ENCODE results near the gene SMAD2. TPM values are rescaled to one million over a fixed set of nuclear protein-coding genes. Genes with fewer than 3 reads are reported as not detected.
"Not testable (repeated sequence)": the region's sequence is repeated elsewhere in the genome, so short reads cannot be mapped to it uniquely, and the experiment has no call there.

SMAD2 gene
- total RNA-seq, 2 experiments from 2014 or later, result 80.4 to 83.0 TPM

- Histone ChIP-seq H3K9me3 (ENCODE audit: control insufficient read depth in 1 of 2, insufficient read depth in 1 of 2, low read length in 2 of 2) (no peaks in the 10 kb centered on the region), H3K4me3 (ENCODE audit: low read length) (no peak overlapping the region), H3K4me1 (ENCODE audit: insufficient read depth, low read length) (no peaks in the 10 kb centered on the region), H3K36me3 (ENCODE audit: insufficient read depth, low read length) (no peaks in the 10 kb centered on the region), H3K27ac (ENCODE audit: low read depth in 1 of 2, low read length in 2 of 2) (no peak overlapping the region), H3K27me3 (ENCODE audit: control insufficient read depth in 1 of 2, insufficient read depth in 2 of 2, low read length in 2 of 2) (peaks cover 0 to 2% of the 10 kb centered on the region in 2 experiments)
- H3K27ac Mint-ChIP-seq, result no peak overlapping the region
- POLR2A ChIA-PET, result no interaction called here
- no peak overlapping the region for H3K4me3 Mint-ChIP-seq
- intact Hi-C loops (cut with DNase I, micrococcal nuclease), result no loop called here
- CTCF ChIA-PET, result no interaction called here
- no peaks in the 10 kb centered on the region for H3K9me3 Mint-ChIP-seq
- DNase-seq, result no peak
- peaks cover 15% of the 10 kb centered on the region for H3K27me3 Mint-ChIP-seq
- ATAC-seq (ENCODE audit: poor library complexity), result no peak
- no peak for TF ChIP-seq CTCF (IDR thresholded peaks at IDR 0.05)
- no peaks in the 10 kb centered on the region for H3K36me3 Mint-ChIP-seq (ENCODE audit: low read depth)
- H3K4me1 Mint-ChIP-seq (ENCODE audit: low read depth), result no peaks in the 10 kb centered on the region
Measured at GRCh38 chr18:47767699-47768098, 162.8 kb downstream of the SMAD2 start.

GRCh38 chr18:47767198-47767597, 163.3 kb downstream of the SMAD2 start:
- ATAC-seq (ENCODE audit: poor library complexity); H3K27me3 ChIP-seq (ENCODE audit: control insufficient read depth in 1 of 2, insufficient read depth in 2 of 2, low read length in 2 of 2); H3K4me1 ChIP-seq (ENCODE audit: insufficient read depth, low read length); DNase-seq; H3K9me3 Mint-ChIP-seq; H3K36me3 Mint-ChIP-seq (ENCODE audit: low read depth); H3K27ac ChIP-seq (ENCODE audit: low read depth in 1 of 2, low read length in 2 of 2); H3K27ac Mint-ChIP-seq; H3K9me3 ChIP-seq (ENCODE audit: control insufficient read depth in 1 of 2, insufficient read depth in 1 of 2, low read length in 2 of 2); POLR2A ChIA-PET; H3K4me3 Mint-ChIP-seq; intact Hi-C loops (cut with DNase I, micrococcal nuclease); H3K4me1 Mint-ChIP-seq (ENCODE audit: low read depth); H3K4me3 ChIP-seq (ENCODE audit: low read length); CTCF ChIA-PET; H3K36me3 ChIP-seq (ENCODE audit: insufficient read depth, low read length): not testable (repeated sequence)
- H3K27me3 Mint-ChIP-seq, result peaks cover 15% of the 10 kb centered on the region
